ENCODE data around the gene PHETA1. TPM values are rescaled to one million over a fixed set of nuclear protein-coding genes. Genes with fewer than 3 reads are reported as not detected.
"Not testable (repeated sequence)": the region's sequence is repeated elsewhere in the genome, so short reads cannot be mapped to it uniquely, and the experiment has no call there.

PHETA1 gene
- total RNA-seq, 1 donor from 2014 or later = 18.6 TPM

DNA sequence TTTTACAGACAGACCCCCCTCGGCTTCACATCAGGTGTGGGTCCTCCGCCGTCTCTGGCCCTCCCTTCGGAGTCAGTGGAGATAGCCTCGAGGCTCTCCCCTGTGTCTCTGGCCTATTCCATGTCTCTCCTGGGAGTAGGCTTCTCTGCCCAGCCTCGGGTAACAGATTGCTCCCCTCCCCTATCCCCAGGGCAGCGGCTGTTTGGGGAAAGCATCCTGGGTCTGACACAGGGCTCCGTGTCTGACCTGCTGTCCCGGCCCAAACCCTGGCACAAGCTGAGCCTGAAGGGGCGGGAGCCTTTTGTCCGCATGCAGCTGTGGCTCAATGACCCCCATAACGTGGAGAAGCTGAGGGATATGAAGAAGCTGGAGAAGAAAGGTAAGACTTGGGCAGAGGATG is 30.8 kb downstream of the PHETA1 start:
- intact Hi-C loops (cut with DNase I) = loop anchor here (5.0 kb wide), 1 partner anchor 59 kb away; no protein-coding TSS in a partner anchor
- DNase-seq (ENCODE audit: low spot score) = no peak

DNA sequence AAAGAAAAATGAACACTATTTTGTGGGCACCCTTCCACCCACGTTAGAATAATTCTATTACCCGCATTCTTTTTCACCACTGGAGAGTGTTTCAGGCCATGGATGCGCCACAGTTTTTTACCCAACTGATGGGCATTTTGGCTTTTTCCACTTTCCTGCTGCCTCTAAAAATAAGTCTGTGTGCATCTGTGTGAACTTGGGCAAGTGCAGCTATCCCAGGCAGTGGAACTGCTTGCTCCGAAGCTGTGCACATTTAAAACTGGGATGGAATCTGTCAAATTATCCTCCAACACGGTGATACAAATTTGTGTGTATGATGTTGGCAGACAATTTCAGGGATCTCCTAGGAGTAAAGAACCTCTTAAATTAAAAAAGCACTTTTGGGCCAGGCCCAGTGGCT is 31.5 kb downstream of the PHETA1 start:
- no peak for DNase-seq (ENCODE audit: low spot score)
- intact Hi-C loops (cut with DNase I) = loop anchor here (5.0 kb wide), 1 partner anchor 60 kb away; no protein-coding TSS in a partner anchor

DNA sequence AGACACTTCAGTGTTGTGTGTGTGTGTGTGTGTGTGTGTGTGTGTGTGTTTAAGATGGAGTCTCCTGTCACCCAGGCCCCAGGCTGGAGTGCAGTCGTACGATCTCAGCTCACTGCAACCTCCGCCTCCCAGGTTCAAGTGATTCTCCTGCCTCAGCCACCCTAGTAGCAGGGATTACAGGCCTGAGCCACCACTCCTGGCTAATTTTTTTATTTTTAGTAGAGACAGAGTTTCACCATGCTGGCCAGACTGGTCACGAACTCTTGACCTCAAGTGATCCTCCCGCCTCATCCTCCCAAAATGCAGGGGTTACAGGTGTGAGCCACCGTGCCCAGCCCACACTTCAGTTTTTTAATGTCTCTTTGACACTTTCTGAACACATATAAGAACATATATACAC is 32.5 kb downstream of the PHETA1 start:
- not testable (repeated sequence) for DNase-seq (ENCODE audit: low spot score)
- intact Hi-C loops (cut with DNase I) = loop anchor here (5.0 kb wide), 1 partner anchor 61 kb away; no protein-coding TSS in a partner anchor

DNA sequence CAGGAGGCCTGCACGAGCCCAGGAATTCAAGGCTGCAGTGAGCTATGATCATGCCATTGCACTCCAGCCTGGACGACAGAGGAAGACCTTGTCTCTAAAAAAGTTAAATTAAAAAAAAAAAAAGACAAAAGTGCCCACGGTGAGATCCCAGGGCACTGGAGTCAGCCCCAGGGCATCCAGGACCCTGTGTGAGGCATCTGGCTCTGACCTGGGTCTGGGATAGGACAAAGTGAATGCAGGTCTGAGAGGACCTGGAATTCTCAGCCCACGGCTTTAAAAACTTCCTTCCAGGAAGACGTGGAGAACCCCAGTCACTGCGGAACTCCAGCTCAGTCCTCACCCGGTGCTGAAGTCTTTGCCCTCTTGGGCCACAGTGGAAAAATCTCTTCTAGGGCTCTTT is 33.1 kb downstream of the PHETA1 start:
- intact Hi-C loops (cut with DNase I) = loop anchor here (5.0 kb wide), 1 partner anchor 61 kb away; no protein-coding TSS in a partner anchor
- DNase-seq (ENCODE audit: low spot score) = no peak

DNA sequence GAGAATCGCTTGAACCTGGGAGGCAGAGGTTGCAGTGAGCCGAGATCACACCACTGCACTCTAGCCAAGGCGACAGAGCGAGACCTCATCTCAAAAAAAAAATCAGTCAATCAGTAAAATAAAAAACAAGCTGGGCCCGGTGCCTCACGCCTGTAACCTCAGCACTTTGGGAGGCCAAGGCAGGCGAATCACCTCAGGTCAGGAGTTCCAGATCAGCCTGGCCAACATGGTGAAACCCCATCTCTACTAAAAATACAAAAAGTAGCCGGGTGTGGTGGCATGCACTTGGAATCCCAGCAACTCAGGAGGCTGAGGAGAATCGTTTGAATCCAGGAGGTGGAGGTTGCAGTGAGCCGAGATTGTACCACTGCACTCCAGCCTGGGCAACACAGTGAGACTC is 33.6 kb downstream of the PHETA1 start:
- intact Hi-C loops (cut with DNase I) = loop anchor here (5.0 kb wide), 1 partner anchor 62 kb away; no protein-coding TSS in a partner anchor

DNA sequence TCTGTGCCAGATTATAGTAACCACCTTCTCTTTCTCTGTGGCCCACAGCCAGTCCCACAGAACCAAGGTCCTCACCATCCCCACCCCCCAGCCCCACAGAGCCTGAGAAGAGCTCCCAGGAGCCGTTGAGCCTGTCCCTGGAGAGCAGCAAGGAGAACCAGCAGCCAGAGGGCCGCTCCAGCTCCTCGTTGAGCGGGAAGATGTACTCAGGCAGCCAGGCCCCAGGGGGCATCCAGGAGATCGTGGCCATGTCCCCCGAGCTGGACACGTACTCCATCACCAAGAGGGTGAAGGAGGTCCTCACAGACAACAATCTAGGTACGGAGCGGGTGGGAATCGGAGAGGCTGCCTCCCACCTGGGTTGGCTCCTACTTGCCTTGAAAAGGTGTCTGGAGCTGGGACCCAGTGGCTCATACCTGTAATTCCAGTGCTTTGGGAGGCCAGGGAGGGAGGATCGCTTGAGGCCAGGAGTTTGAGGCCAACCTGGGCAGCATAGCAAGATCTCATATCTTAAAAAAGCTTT is 34.4 kb downstream of the PHETA1 start:
- intact Hi-C loops (cut with DNase I) = loop anchor here (5.0 kb wide), 1 partner anchor 198 kb away; no protein-coding TSS in a partner anchor
- no peak for DNase-seq (ENCODE audit: low spot score)

More for the DNA sequence above, 33.6 kb downstream of the PHETA1 start:
- not testable (repeated sequence) for DNase-seq (ENCODE audit: low spot score)

DNA sequence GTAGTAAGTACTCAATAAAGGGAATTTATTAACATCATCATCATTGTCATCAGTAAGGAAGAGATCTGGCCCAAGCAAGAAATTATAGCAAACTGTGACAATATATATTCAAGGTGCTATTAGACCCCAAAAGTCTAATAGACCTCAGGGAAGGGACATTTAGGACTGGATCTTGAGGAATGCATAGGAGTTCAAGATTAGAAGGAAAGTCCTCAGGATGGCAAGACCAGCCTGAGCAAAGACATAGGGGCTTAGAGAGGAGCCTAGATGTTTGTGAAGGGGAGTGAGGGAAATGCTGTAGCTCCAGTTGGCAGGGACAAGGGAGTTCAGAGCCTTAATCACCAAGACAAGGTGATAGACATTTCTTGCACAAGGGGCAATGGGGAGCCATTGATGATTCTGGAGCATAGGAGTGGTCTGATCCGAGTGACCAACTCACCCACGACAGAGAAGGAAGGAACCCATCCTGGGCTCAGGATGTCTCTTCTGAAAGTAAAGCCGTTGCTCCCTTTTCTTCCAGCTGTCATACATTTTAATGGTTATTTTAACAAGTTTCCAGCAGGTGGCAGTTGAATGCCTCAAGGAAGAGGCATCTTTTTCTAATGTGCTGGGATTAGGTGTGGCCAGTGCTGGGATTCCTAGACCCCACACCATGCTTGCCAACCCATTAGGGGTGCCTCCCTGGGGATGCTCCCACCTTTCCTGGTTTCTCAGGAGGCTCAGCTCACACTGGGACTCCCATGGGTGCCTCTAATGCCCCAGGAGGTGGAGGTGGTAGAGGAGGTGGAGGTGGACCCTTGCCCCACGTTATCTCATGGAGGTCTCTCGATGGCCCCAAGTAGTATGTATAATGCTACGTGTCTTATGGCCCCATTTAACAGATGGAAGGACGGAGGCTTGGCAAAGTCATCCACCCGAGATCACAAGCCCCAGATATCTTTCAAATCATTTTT is 37.8 kb downstream of the PHETA1 start:
- intact Hi-C loops (cut with DNase I) = loop anchor here (5.0 kb wide), 1 partner anchor 201 kb away; no protein-coding TSS in a partner anchor
- DNase-seq (ENCODE audit: low spot score) = no peak

DNA sequence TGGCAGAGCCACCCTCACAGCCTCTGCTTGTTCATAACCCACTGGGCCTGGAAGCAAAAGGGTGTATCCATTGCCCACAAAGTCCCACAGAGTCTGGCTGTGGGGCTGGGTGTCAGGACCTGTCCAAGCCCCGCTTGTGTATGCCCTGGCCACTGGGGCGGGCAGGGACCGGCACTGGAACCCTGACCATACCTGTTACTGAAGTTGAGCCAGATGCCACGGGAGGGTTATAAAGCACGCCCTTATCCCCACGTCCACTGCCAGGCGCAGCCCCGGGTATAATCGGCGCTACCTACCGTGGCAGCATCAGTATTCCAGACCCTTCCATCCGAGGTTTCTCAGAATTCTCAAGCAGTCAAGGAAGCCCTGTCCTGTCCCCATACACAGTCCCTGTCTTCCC is 40.8 kb downstream of the PHETA1 start:
- intact Hi-C loops (cut with DNase I) = no loop called here
- no peak for DNase-seq (ENCODE audit: low spot score)

DNA sequence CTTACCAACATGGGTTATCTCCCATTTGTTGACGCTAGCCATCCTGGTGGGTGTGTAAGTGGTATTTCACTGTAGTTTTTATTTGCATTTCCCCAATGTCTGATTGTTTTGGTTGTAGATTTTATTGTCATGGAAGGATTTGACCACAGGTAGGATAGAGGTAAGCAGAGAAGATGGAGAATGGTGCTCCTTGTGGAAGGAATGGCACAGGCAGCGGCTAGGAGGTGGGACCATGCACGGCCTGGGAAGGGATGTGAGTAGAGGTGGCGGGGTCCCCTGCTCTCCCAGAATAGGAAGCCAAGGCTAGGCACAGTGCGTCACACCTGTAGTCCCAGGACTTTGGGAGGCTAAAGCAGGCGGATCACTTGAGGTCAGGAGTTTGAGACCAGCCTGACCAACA is 41.4 kb downstream of the PHETA1 start:
- intact Hi-C loops (cut with DNase I) = no loop called here
- DNase-seq (ENCODE audit: low spot score) = no peak

DNA sequence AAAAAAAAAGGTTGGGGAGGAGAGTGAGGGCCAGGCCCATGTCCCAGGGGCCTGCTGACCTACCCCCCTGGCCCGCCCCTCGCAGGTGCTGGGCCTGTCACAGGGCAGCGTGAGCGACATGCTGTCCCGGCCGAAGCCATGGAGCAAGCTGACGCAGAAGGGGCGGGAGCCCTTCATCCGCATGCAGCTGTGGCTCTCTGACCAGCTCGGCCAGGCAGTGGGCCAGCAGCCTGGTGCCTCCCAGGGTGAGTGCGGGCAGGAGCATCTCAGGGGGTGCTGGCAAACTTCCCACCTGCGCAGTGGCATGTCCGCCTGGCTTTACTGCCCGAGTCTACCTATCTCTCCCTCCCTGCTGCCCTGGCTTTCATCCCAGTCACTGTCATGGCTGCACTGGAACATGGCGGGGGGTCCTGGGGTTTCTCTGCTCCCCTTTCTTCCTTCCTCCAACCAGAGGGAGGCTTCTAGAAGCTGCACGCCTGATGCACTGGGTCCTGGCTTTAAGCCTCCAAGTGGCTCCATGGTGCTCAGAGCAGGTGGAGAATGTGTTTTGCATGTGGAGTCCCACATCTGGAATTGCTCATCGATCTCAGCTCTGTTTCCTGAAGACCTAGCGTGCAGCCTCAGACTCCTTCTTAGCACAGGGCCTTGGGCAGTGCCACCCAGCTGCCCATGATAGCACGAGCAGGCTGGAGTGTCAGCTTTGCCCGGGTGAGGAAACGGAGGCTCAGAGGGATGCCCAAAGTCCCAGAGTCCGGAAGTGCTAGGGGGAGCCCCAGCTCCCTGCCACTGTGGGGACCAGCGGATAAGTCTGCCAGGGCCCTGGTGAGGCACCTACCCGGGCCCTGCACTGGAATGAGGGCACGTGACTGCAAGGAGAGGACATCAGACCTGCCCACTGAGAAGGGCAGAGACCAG is 46.3 kb downstream of the PHETA1 start:
- no peak for DNase-seq (ENCODE audit: low spot score)
- intact Hi-C loops (cut with DNase I) = no loop called here

DNA sequence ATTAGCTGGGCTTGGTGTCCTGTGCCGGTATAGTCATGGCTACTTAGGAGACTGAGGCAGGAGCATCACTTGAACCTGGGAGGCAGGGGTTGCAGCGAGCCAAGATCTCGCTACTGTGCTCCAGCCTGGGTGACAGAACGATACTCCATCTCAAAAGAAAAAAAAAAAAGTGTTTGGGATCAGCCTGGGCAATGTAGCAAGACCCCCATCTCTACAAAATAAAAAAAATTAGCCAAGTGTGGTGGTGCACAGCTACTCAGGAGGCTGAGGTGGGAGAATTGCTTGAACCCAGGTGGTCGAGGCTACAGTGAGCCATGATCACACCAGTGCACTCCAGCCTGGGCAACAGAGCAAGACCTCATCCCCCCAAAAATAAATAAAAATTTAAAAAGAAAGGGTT is 47.6 kb downstream of the PHETA1 start:
- intact Hi-C loops (cut with DNase I) = no loop called here
- no peak for DNase-seq (ENCODE audit: low spot score)

DNA sequence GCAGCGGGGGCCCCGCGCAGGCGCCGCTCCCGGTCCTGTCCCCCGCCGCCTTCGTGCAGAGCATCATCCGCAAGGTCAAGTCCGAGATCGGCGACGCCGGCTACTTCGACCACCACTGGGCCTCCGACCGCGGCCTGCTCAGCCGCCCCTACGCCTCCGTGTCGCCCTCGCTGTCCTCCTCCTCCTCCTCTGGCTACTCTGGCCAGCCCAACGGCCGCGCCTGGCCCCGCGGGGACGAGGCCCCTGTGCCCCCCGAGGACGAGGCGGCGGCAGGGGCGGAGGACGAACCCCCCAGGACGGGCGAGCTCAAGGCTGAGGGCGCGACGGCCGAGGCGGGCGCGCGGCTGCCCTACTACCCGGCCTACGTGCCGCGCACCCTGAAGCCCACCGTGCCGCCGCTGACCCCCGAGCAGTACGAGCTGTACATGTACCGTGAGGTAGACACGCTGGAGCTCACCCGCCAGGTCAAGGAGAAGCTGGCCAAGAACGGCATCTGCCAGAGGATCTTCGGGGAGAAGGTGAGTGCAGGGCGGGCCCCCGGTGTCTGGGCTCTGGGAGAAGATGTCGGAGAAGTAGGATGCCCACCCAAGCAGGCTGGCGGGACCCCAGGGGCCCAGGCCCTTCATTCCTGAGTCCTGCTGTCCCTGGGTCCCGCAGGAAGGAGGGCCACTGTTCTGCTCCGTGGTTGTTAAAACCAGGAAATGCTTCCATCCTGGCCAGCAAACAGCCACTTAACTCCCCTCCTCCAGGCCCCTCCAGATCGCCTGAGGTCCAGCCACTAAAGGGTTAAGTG is 48.4 kb downstream of the PHETA1 start:
- intact Hi-C loops (cut with DNase I) = no loop called here
- no peak for DNase-seq (ENCODE audit: low spot score)

DNA sequence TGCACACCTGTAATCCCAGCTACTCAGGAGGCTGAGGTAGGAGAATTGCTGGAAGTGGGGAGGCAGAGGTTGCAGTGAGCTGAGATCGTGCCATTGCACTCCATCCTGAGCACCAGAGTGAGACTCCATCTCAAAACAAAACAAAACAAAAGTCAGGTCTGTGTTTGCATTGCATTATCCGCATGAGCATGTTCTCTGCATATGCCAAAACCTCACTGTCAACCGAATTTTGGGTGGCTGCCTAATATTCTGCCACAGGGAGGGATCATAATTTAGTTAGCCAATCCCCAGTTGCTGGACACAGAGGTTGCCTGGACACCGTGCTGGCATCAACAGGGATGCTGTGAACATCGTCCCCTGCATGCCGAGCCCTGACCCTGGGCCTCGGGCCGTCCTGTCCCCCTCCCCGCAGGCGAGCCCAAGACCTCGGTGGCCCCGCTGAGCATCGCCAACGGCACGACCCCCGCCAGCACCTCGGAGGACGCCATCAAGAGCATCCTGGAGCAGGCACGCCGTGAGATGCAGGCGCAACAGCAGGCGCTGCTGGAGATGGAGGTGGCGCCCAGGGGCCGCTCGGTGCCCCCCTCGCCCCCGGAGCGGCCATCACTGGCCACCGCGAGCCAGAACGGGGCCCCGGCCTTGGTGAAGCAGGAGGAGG is 49.2 kb downstream of the PHETA1 start:
- DNase-seq (ENCODE audit: low spot score) = no peak
- intact Hi-C loops (cut with DNase I) = no loop called here

DNA sequence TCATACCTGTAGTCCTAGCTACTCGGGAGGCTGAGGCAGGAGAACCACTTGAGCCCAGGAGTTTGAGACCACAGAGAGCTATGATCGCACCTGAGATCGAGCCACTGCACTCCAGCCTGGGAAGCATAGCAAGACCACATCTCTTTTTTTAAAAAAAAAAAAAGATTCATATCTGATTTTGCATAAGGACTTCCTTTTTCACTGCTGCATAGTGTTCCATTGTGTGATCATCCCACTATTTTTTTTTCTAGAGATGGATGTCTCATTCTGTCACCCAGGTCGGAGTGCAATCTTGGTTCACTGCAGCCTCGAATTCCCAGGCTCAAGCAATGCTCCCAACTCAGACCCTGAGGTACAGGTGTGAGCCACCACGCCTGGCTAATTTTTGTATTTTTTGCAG is 50.4 kb downstream of the PHETA1 start:
- intact Hi-C loops (cut with DNase I) = no loop called here
- no peak for DNase-seq (ENCODE audit: low spot score)

DNA sequence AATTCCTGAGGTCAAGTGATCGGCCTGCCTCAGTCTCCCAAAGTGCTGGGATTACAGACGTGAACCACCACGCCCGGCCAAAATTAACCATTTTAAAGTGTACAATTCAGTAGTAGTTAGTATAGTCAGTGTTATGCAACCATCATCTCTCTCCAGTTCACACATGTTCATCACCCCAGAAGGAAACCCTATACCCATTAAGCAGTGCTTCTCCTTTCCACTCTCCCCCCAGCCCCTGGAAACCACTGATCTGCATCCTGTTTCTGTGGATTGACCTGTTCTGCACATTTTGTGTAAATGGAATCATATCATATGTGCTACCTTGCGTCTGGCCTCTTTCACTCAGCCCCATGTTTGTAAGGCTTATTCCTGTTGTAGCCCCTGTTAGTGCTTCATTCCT is 52.2 kb downstream of the PHETA1 start:
- DNase-seq (ENCODE audit: low spot score) = no peak
- intact Hi-C loops (cut with DNase I) = no loop called here

DNA sequence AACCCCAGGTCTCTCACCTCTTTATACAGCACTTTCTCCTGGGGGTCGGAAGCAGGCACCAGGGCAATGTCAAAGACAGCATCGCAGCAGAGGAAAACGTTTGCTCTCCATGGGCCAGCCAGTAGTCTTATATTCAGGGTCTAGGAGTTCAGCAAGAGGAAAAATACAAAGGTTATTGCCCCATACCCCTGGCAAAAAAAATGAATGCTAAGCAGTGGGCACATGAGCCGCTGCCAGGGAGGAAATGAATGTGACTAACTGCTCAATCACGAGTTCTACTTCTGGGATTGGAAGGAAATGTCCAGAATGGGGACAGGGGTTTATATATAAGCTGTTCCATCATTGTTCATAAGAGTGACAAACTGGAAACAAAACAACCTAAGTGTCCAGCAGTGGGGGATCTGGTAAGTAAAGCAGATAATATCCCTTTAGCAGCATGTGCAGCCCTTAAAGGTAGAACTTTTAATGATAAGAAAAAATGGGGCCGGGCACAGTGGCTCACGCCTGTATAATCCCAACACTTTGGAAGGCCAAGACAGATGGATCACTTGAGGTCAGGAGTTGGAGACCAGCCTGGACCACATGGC is 53.8 kb downstream of the PHETA1 start:
- intact Hi-C loops (cut with DNase I) = loop anchor here (5.0 kb wide), 2 partner anchors 293 to 423 kb away; no protein-coding TSS in a partner anchor
- DNase-seq (ENCODE audit: low spot score) = no peak

DNA sequence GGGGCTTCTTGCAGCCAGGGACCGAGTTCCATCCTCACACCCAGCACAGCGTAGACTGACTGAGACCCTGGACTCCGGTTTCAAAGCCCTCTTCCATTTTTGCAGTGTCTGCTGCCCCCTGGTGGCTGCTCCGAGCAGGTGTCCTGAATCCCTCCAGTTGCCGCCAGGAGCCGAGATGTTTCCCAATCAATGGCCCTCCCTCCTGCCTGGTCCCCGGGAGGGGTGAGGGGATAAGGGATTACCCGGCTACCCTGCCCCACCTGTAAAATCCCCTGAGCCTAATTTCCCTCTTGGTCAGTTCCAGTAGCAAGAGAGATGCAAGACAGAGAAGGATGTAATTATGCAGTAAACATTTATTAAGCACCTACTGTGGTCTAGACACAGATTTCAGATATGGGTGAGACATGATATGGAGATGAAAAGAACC is 55.0 kb downstream of the PHETA1 start:
- DNase-seq (ENCODE audit: low spot score) = peak; percentile 85
- intact Hi-C loops (cut with DNase I) = loop anchor here (2.0 to 5.0 kb wide), 3 partner anchors 292 to 422 kb away; no protein-coding TSS in a partner anchor

DNA sequence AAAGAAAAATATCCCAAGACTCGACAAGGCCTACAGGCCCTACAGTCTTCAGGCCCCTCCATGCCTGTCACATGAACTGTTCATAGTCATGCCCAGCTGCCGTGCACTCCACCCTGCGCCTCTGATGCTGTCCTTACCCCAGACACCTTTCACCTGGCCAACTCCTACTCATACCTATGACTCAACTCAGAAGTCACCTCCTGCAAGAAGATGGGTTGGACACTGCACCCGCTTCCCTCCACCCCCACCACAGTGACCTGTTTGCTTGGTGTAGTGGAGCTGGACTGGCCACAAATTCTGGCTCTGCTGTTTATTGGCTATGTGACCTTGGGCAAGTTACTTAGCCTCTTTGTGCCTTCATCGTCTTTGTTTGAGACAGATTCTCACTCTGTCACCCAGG is 56.2 kb downstream of the PHETA1 start:
- intact Hi-C loops (cut with DNase I) = loop anchor here (2.0 to 5.0 kb wide), 3 partner anchors 290 to 420 kb away; no protein-coding TSS in a partner anchor
- DNase-seq (ENCODE audit: low spot score) = no peak
